Measurements from ENCODE around the gene TANC1. TPM values are rescaled to one million over a fixed set of nuclear protein-coding genes. Genes with fewer than 3 reads are reported as not detected.

The TANC1 gene
- total RNA-seq, 1 donor from 2014 or later, result 61.9 TPM

- TF ChIP-seq POLR2A (IDR thresholded peaks at IDR 0.05) (no peak), CTCF (IDR thresholded peaks at IDR 0.05) (no peak), POLR2AphosphoS5 (IDR thresholded peaks at IDR 0.05; ENCODE audit: insufficient read depth in 1 of 2, low read depth in 1 of 2) (no peak)
- no peak for DNase-seq (ENCODE audit: extremely low spot score in 2 of 2)
- intact Hi-C loops (cut with DNase I), result no loop called here
These were observed 36.3 kb upstream of the TANC1 start for GRCh38 chr2:158932131-158932645.

DNA sequence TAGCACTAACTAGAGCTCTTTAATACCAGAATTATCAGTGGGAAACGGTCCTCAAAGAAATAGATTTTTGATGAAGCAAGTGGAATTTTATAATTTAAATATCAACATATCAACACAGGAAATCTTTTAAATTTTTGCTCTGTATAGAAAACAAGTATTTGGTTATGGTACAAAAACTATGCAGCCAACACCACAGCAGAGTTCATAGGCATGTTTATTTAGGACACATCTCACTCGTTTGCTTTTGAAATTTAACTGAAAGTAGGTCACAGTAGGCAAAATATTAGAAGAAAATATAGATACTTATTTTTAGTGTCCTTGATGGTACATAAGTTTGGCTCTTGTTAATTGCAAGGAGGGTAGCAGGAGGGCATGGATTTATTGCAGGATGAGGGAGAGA, 34.3 kb upstream of the TANC1 start:
- no peak for DNase-seq (ENCODE audit: extremely low spot score in 2 of 2)
- no peak overlapping the region for H3K27ac ChIP-seq
- no peak overlapping the region for H3K4me3 ChIP-seq
- H3K36me3 ChIP-seq, result no peaks in the 10 kb centered on the region
- H3K9me3 ChIP-seq, result no peaks in the 10 kb centered on the region
- no peak for TF ChIP-seq POLR2A (IDR thresholded peaks at IDR 0.05)
- TF ChIP-seq CTCF (IDR thresholded peaks at IDR 0.05), result no peak
- TF ChIP-seq POLR2AphosphoS5 (IDR thresholded peaks at IDR 0.05; ENCODE audit: insufficient read depth in 1 of 2, low read depth in 1 of 2), result no peak
- no peaks in the 10 kb centered on the region for H3K4me1 ChIP-seq
- intact Hi-C loops (cut with DNase I), result no loop called here
- no peaks in the 10 kb centered on the region for H3K27me3 ChIP-seq

More at GRCh38 chr2:158932131-158932645, 36.3 kb upstream of the TANC1 start:
- Histone ChIP-seq H3K9me3 (no peaks in the 10 kb centered on the region), H3K27me3 (no peaks in the 10 kb centered on the region), H3K4me3 (no peak overlapping the region), H3K27ac (no peak overlapping the region), H3K36me3 (no peaks in the 10 kb centered on the region), H3K4me1 (no peaks in the 10 kb centered on the region)

DNA sequence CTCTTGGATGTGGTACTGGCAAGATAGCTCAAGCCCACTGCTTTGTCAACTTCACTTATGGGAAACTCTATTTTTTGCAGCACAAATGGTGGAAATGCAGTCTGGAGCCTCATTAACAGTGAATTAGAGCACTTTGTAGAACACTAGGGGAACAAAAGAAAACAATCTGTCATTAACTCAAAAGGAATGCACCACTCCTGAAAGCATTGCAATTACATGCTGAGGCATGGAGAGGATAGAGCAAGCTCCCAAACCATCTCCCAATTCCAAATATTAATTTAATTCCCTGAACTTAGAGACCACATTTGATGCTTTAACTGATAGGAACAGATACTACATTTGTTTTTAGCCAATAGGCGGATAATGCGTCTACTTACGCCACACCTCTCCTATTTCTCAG, 32.8 kb upstream of the TANC1 start:
- no peaks in the 10 kb centered on the region for H3K9me3 ChIP-seq
- intact Hi-C loops (cut with DNase I), result no loop called here

DNA sequence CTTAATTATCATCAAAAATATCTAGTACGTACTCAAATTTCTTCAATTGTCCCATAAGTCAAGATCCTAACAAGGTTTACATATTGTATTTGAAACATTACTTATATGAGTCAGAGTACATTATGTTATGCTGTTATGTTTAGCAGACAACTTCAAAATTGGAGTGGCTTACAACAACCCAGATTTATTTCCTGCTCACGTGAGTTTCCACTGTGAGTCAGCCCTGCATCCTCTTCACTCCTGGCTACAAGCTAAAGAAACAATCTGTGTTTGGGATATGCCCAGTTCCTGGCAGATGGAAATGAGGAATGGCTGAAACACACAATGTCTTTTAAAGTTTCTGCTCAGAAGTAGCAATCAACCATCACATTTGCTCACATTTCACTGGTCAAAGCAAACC, 31.5 kb upstream of the TANC1 start:
- Histone ChIP-seq H3K27ac (no peak overlapping the region), H3K9me3 (no peaks in the 10 kb centered on the region), H3K4me3 (no peak overlapping the region), H3K27me3 (no peaks in the 10 kb centered on the region), H3K36me3 (no peaks in the 10 kb centered on the region), H3K4me1 (no peaks in the 10 kb centered on the region)
- TF ChIP-seq POLR2AphosphoS5 (IDR thresholded peaks at IDR 0.05; ENCODE audit: insufficient read depth in 1 of 2, low read depth in 1 of 2) (peak in 1 of 2 donors; percentile 98), CTCF (IDR thresholded peaks at IDR 0.05) (no peak)
- no peak for DNase-seq (ENCODE audit: extremely low spot score in 2 of 2)
- intact Hi-C loops (cut with DNase I), result loop anchor here (1.0 kb wide), 1 partner anchor 47 kb away; no protein-coding TSS in a partner anchor

More for the DNA sequence above, 32.8 kb upstream of the TANC1 start:
- Histone ChIP-seq H3K36me3 (no peaks in the 10 kb centered on the region), H3K27me3 (no peaks in the 10 kb centered on the region), H3K27ac (no peak overlapping the region), H3K4me1 (no peaks in the 10 kb centered on the region), H3K4me3 (no peak overlapping the region)
- TF ChIP-seq POLR2AphosphoS5 (IDR thresholded peaks at IDR 0.05; ENCODE audit: insufficient read depth in 1 of 2, low read depth in 1 of 2) (no peak), POLR2A (IDR thresholded peaks at IDR 0.05) (no peak), CTCF (IDR thresholded peaks at IDR 0.05) (no peak)
- no peak for DNase-seq (ENCODE audit: extremely low spot score in 2 of 2)

DNA sequence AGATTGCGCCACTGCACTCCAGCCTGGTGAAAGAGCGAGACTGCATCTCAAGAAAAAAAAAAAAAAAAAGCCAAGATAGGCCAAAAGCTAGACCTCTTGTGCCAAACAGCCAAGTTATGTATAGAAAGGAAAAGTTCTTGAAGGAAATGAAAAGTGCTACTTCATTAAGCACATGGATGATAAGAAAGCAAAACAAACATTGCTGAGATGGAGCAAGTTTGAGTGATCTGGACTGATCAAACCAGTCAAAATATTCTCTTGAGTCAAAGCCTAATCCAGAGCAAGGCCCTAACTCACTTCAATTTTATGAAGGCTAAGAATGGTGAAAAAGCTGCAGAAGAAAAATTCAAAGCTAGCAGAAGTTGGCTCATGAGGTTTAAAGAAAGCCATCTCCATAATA, 28.1 kb upstream of the TANC1 start:
- no peak overlapping the region for H3K27ac ChIP-seq
- DNase-seq (ENCODE audit: extremely low spot score in 2 of 2), result no peak
- no peaks in the 10 kb centered on the region for H3K4me1 ChIP-seq
- no peak overlapping the region for H3K4me3 ChIP-seq
- H3K27me3 ChIP-seq, result no peaks in the 10 kb centered on the region
- TF ChIP-seq CTCF (IDR thresholded peaks at IDR 0.05) (no peak), POLR2A (IDR thresholded peaks at IDR 0.05) (no peak), POLR2AphosphoS5 (IDR thresholded peaks at IDR 0.05; ENCODE audit: insufficient read depth in 1 of 2, low read depth in 1 of 2) (no peak)
- no peaks in the 10 kb centered on the region for H3K9me3 ChIP-seq
- intact Hi-C loops (cut with DNase I), result no loop called here
- H3K36me3 ChIP-seq, result no peaks in the 10 kb centered on the region

Measured in vagina (tissue), 2 donors.